HEK293 (cell line): ENCODE data around the gene HTR2C.

Source experiments
- CTCF ChIA-PET: fragments of 350-600 bp; formaldehyde crosslinking; extraction: SDS; loops from one replicate; lab custom pipeline; 2021; ENCODE audit warnings: antibody characterized with exemption; lab: Yijun Ruan, JAX
- POLR2A ChIA-PET: fragments of 300-600 bp; formaldehyde crosslinking; extraction: SDS; loops from one replicate; lab custom pipeline; 2020; ENCODE audit warnings: antibody characterized with exemption, inconsistent platforms; lab: Yijun Ruan, JAX
- H3K27ac ChIP-seq: fragments of 200-500 bp; sonication (Bioruptor generic); 2 replicates; pipeline ENCODE4 v1.5.1; 2014; ENCODE audit warnings: low read depth, low read length, control low read depth, inconsistent platforms; ENCODE audit errors: extremely low read depth
- H3K36me3 ChIP-seq, 2 experiments: fragments of 200-500 bp in 1 of 2; sonication (Bioruptor generic) in 1 of 2; 1 replicate in 1 of 2; 2 replicates in 1 of 2; pipeline ENCODE4 v1.5.1; 2014 to 2017; ENCODE audit warnings: inconsistent platforms in 2 of 2, low read length in 2 of 2; ENCODE audit not compliant: control insufficient read depth in 2 of 2, insufficient read depth in 1 of 2
- H3K4me1 ChIP-seq: fragments of 200-500 bp; sonication (Bioruptor generic); 2 replicates; pipeline ENCODE4 v1.5.1; 2014; ENCODE audit warnings: mild to moderate bottlenecking, low read length, inconsistent platforms; ENCODE audit not compliant: control insufficient read depth, insufficient read depth
- H3K4me3 ChIP-seq: 2 replicates; pipeline ENCODE4 v1.5.1; 2011; ENCODE audit warnings: low read depth, mild to moderate bottlenecking, control low read depth, low read length, moderate library complexity
- H3K9me3 ChIP-seq: fragments of 200-500 bp; sonication (Bioruptor generic); 2 replicates; pipeline ENCODE4 v1.5.1; 2014; ENCODE audit warnings: low read depth, low read length, inconsistent platforms; ENCODE audit not compliant: control insufficient read depth, insufficient read depth
- HOXA7 ChIP-seq: sonication (generic); formaldehyde crosslinking; IDR thresholded peaks from 2 replicates; pipeline ENCODE4 v1.8.1; 2022; ENCODE audit warnings: missing genetic modification reagents, borderline replicate concordance
- HOXD13 ChIP-seq: sonication (generic); formaldehyde crosslinking; IDR thresholded peaks from 2 replicates; pipeline ENCODE4 v1.8.0; 2022; ENCODE audit warnings: missing genetic modification reagents, borderline replicate concordance
- MEIS1 ChIP-seq: sonication (generic); formaldehyde crosslinking; IDR thresholded peaks from 2 replicates; pipeline ENCODE4 v1.8.1; 2022; ENCODE audit warnings: missing genetic modification reagents, mild to moderate bottlenecking, borderline replicate concordance
- MYNN ChIP-seq: fragments of 450-650 bp; formaldehyde crosslinking; IDR thresholded peaks from 2 replicates; pipeline ENCODE4 v1.5.1; 2016; ENCODE audit warnings: missing biosample characterization, missing genetic modification characterization, borderline replicate concordance
- OVOL3 ChIP-seq: fragments of 450-650 bp; formaldehyde crosslinking; IDR thresholded peaks from 2 replicates; pipeline ENCODE4 v1.5.1; 2016; ENCODE audit warnings: missing biosample characterization, missing genetic modification characterization
- PRDM1 ChIP-seq: fragments of 450-650 bp; formaldehyde crosslinking; IDR thresholded peaks from 2 replicates; pipeline ENCODE4; 2016; ENCODE audit warnings: missing biosample characterization, missing genetic modification characterization
- TRIM28 ChIP-seq: IDR thresholded peaks from 2 replicates; pipeline ENCODE4 v1.6.1; 2011; ENCODE audit warnings: low read length, control low read depth, borderline replicate concordance
- ZEB2 ChIP-seq: fragments of 450-650 bp; formaldehyde crosslinking; IDR thresholded peaks from 2 replicates; pipeline ENCODE4 v1.5.1; 2016; ENCODE audit warnings: missing biosample characterization, missing genetic modification characterization
- ZNF10 ChIP-seq: fragments of 450-650 bp; formaldehyde crosslinking; IDR thresholded peaks from 2 replicates; pipeline ENCODE4 v1.5.1; 2017; ENCODE audit warnings: missing biosample characterization, missing genetic modification characterization
- ZNF146 ChIP-seq: fragments of 450-650 bp; formaldehyde crosslinking; IDR thresholded peaks from 2 replicates; pipeline ENCODE4 v1.5.1; 2016; ENCODE audit warnings: missing biosample characterization, missing genetic modification characterization
- ZNF184 ChIP-seq: fragments of 450-650 bp; IDR thresholded peaks from 2 replicates; pipeline ENCODE4 v1.5.1; 2018; ENCODE audit warnings: missing biosample characterization, mild to moderate bottlenecking, missing genetic modification characterization
- ZNF23 ChIP-seq: fragments of 450-650 bp; formaldehyde crosslinking; IDR thresholded peaks from 2 replicates; pipeline ENCODE4 v1.5.1; 2016; ENCODE audit warnings: missing biosample characterization, missing genetic modification characterization, borderline replicate concordance
- ZNF324 ChIP-seq: fragments of 450-650 bp; formaldehyde crosslinking; IDR thresholded peaks from 2 replicates; pipeline ENCODE4 v1.5.1; 2016; ENCODE audit warnings: missing biosample characterization, missing genetic modification characterization
- ZNF664 ChIP-seq: fragments of 450-650 bp; formaldehyde crosslinking; IDR thresholded peaks from 2 replicates; pipeline ENCODE4 v1.5.1; 2016; ENCODE audit warnings: missing biosample characterization, missing genetic modification characterization
- ZNF830 ChIP-seq: fragments of 450-650 bp; IDR thresholded peaks from 2 replicates; pipeline ENCODE4 v1.5.0; 2018; ENCODE audit warnings: missing biosample characterization, missing genetic modification characterization, low read depth, mild to moderate bottlenecking, moderate library complexity
- TF ChIP-seq, protein P1 (sequence below): IDR thresholded peaks from 2 replicates; pipeline ENCODE4 v1.6.1; 2011; ENCODE audit warnings: mild to moderate bottlenecking, low read depth, low read length, borderline replicate concordance
- TF ChIP-seq, protein P2 (sequence below): fragments of 450-650 bp; formaldehyde crosslinking; IDR thresholded peaks from 2 replicates; pipeline ENCODE4 v1.5.1; 2017; ENCODE audit warnings: missing biosample characterization, missing genetic modification characterization
- TF ChIP-seq, protein P3 (sequence below): fragments of 450-650 bp; formaldehyde crosslinking; conservative IDR thresholded peaks from 2 replicates; pipeline ENCODE4 v1.5.1; 2016; ENCODE audit warnings: low read depth, missing biosample characterization, missing genetic modification characterization
- TF ChIP-seq, protein P4 (sequence below): fragments of 450-650 bp; formaldehyde crosslinking; IDR thresholded peaks from 2 replicates; pipeline ENCODE4 v1.5.1; 2016; ENCODE audit warnings: missing biosample characterization, missing genetic modification characterization

The HTR2C gene

DNA sequence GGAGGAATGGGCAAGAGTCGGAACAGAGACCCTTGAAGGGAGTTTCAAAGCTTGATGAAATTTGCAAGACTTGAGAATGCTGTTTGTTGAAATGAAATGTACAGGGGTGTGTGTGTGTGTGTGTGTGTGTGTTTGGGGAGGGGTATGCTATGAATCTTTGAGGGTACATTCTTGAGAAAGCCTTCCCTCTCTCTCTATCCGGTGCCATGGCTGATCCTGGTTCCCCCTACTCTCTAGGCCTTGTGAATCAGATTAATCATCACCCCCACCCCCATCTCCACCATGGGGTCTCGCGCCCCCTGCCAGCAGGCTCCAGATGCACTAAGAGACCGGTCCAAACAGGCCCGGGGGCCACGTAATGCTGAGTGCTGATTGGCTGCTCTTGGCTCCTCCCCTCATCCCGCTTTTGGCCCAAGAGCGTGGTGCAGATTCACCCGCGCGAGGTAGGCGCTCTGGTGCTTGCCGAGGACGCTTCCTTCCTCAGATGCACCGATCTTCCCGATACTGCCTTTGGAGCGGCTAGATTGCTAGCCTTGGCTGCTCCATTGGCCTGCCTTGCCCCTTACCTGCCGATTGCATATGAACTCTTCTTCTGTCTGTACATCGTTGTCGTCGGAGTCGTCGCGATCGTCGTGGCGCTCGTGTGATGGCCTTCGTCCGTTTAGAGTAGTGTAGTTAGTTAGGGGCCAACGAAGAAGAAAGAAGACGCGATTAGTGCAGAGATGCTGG is at the start of gene HTR2C:
TSS of gene HTR2C (plus strand) at position 441 of the 729 bp plus-strand sequence. CDS start 142,851 bp downstream, outside the sequence.
- Histone ChIP-seq H3K9me3 (no peaks in the 10 kb centered on the region; the same call in 1 of the 2 replicates), H3K27ac (no peak within 1 kb of the TSS)
- TF ChIP-seq ZNF10 (tag by site-specific recombination) (no peak), ZNF830 (tag by site-specific recombination) (no peak), ZNF146 (no peak), PRDM1 (tag by site-specific recombination) (no peak), HOXD13 (CRISPR knock-in tag) (no peak), ZNF324 (no peak)
- TF ChIP-seq, protein P1, sequence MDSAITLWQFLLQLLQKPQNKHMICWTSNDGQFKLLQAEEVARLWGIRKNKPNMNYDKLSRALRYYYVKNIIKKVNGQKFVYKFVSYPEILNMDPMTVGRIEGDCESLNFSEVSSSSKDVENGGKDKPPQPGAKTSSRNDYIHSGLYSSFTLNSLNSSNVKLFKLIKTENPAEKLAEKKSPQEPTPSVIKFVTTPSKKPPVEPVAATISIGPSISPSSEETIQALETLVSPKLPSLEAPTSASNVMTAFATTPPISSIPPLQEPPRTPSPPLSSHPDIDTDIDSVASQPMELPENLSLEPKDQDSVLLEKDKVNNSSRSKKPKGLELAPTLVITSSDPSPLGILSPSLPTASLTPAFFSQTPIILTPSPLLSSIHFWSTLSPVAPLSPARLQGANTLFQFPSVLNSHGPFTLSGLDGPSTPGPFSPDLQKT: no peak
- TF ChIP-seq, protein P2, sequence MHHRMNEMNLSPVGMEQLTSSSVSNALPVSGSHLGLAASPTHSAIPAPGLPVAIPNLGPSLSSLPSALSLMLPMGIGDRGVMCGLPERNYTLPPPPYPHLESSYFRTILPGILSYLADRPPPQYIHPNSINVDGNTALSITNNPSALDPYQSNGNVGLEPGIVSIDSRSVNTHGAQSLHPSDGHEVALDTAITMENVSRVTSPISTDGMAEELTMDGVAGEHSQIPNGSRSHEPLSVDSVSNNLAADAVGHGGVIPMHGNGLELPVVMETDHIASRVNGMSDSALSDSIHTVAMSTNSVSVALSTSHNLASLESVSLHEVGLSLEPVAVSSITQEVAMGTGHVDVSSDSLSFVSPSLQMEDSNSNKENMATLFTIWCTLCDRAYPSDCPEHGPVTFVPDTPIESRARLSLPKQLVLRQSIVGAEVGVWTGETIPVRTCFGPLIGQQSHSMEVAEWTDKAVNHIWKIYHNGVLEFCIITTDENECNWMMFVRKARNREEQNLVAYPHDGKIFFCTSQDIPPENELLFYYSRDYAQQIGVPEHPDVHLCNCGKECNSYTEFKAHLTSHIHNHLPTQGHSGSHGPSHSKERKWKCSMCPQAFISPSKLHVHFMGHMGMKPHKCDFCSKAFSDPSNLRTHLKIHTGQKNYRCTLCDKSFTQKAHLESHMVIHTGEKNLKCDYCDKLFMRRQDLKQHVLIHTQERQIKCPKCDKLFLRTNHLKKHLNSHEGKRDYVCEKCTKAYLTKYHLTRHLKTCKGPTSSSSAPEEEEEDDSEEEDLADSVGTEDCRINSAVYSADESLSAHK (tag by site-specific recombination): no peak
- TF ChIP-seq, all 188 proteins: peak for 0
- Histone ChIP-seq H3K36me3 (no peaks in the 10 kb centered on the region), H3K4me3 (peak within 1 kb of the TSS; percentile 29), H3K4me1 (no peaks in the 10 kb centered on the region)
- CTCF ChIA-PET: interaction anchor here (0.6 kb wide), 1 partner anchor 407 kb away, joined by 3 read pairs; no protein-coding TSS in a partner anchor
- POLR2A ChIA-PET: no interaction called here

DNA sequence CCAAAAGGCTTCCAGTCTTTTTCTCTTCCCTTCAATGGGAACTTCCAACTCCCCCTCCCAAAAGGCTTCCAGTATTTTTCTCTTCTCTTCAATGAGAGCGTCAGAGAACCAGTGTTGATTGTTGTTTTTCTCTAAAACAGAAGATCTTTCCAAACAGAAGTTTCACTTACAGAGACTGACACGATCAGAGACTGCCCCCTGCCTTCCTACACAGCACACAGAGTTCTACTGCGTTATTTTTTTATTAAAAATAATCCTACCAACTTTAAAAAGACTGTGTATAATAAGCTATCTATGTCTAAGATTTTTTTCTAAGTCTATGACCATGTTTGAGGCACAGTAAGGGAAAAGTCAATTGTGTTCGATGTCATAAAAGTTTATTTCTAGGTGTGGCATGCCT is 3.5 kb upstream of the HTR2C start:
- Histone ChIP-seq H3K27ac (no peak overlapping the region), H3K4me3 (no peak overlapping the region), H3K36me3 (no peaks in the 10 kb centered on the region), H3K4me1 (no peaks in the 10 kb centered on the region), H3K9me3 (no peaks in the 10 kb centered on the region; the same call in 1 of the 2 replicates)
- CTCF ChIA-PET: interaction anchor here (0.6 kb wide), 1 partner anchor 89 kb away, joined by 3 read pairs; no protein-coding TSS in a partner anchor
- POLR2A ChIA-PET: no interaction called here
- TF ChIP-seq ZNF664 (tag by site-specific recombination) (no peak), OVOL3 (tag by site-specific recombination) (no peak), MEIS1 (no peak), TRIM28 (no peak), MYNN (tag by site-specific recombination) (no peak), HOXA7 (CRISPR knock-in tag) (no peak), ZNF23 (tag by site-specific recombination) (no peak), ZNF184 (no peak), ZEB2 (tag by site-specific recombination) (no peak)
- TF ChIP-seq, protein P3, sequence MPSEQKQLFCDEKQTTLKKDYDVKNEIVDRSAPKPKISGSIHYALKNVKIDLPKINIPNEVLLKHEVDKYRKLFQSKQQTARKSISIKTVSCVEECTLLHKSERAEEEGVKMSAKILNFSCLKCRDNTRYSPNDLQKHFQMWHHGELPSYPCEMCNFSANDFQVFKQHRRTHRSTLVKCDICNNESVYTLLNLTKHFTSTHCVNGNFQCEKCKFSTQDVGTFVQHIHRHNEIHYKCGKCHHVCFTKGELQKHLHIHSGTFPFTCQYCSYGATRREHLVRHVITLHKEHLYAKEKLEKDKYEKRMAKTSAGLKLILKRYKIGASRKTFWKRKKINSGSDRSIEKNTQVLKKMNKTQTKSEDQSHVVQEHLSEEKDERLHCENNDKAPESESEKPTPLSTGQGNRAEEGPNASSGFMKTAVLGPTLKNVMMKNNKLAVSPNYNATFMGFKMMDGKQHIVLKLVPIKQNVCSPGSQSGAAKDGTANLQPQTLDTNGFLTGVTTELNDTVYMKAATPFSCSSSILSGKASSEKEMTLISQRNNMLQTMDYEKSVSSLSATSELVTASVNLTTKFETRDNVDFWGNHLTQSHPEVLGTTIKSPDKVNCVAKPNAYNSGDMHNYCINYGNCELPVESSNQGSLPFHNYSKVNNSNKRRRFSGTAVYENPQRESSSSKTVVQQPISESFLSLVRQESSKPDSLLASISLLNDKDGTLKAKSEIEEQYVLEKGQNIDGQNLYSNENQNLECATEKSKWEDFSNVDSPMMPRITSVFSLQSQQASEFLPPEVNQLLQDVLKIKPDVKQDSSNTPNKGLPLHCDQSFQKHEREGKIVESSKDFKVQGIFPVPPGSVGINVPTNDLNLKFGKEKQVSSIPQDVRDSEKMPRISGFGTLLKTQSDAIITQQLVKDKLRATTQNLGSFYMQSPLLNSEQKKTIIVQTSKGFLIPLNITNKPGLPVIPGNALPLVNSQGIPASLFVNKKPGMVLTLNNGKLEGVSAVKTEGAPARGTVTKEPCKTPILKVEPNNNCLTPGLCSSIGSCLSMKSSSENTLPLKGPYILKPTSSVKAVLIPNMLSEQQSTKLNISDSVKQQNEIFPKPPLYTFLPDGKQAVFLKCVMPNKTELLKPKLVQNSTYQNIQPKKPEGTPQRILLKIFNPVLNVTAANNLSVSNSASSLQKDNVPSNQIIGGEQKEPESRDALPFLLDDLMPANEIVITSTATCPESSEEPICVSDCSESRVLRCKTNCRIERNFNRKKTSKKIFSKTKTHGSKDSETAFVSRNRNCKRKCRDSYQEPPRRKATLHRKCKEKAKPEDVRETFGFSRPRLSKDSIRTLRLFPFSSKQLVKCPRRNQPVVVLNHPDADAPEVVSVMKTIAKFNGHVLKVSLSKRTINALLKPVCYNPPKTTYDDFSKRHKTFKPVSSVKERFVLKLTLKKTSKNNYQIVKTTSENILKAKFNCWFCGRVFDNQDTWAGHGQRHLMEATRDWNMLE (tag by site-specific recombination): no peak
- TF ChIP-seq, protein P2 (tag by site-specific recombination): no peak
- TF ChIP-seq, protein P4, sequence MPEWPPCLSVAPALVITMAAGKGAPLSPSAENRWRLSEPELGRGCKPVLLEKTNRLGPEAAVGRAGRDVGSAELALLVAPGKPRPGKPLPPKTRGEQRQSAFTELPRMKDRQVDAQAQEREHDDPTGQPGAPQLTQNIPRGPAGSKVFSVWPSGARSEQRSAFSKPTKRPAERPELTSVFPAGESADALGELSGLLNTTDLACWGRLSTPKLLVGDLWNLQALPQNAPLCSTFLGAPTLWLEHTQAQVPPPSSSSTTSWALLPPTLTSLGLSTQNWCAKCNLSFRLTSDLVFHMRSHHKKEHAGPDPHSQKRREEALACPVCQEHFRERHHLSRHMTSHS (tag by site-specific recombination): no peak
